ENCODE data around the gene ANO7.
A peak's percentile ranks its signal among the peaks of the same experiment; 100 is the strongest.

ANO7 gene

GRCh38 chr2:241188361-241189092, at the start of gene ANO7:
Gene ANO7, plus strand, starts transcription at chr2:241188677. Its CDS starts 1,387 bp downstream, at chr2:241190064.
- DNase-seq: no peak

- DNase-seq: no peak
These were observed 48.7 kb upstream of the ANO7 start for GRCh38 chr2:241139531-241140444.

- DNase-seq: no peak
These were observed 48.0 kb upstream of the ANO7 start for GRCh38 chr2:241140445-241140840.

GRCh38 chr2:241141214-241141770, 47.2 kb upstream of the ANO7 start:
- DNase-seq: no peak

GRCh38 chr2:241142063-241142462, 46.4 kb upstream of the ANO7 start:
- no peak for DNase-seq

- DNase-seq: no peak
These were observed 45.9 kb upstream of the ANO7 start for GRCh38 chr2:241142593-241142992.

GRCh38 chr2:241146286-241146685, 42.2 kb upstream of the ANO7 start:
- DNase-seq: no peak

- DNase-seq: no peak
These were observed 41.1 kb upstream of the ANO7 start for GRCh38 chr2:241147336-241147735.

GRCh38 chr2:241148239-241148638, 40.2 kb upstream of the ANO7 start:
- no peak for DNase-seq

GRCh38 chr2:241148891-241149674, 39.4 kb upstream of the ANO7 start, which contains the start of gene PASK:
Gene PASK, minus strand, starts transcription at chr2:241149472. Its CDS starts 6,440 bp downstream, at chr2:241143032.
- DNase-seq: peak; percentile 95

- no peak for DNase-seq
These were observed 38.9 kb upstream of the ANO7 start for GRCh38 chr2:241149675-241149924.

GRCh38 chr2:241149925-241150659, 38.4 kb upstream of the ANO7 start, which contains the start of gene PPP1R7:
Gene PPP1R7, plus strand, starts transcription at chr2:241150467. Its CDS starts 29 bp downstream, at chr2:241150496.
- DNase-seq: peak; percentile 96

GRCh38 chr2:241150660-241151530, 37.6 kb upstream of the ANO7 start:
- no peak for DNase-seq

- DNase-seq: no peak
These were observed 36.4 kb upstream of the ANO7 start for GRCh38 chr2:241151934-241152660.

- DNase-seq: no peak
These were observed 34.9 kb upstream of the ANO7 start for GRCh38 chr2:241153616-241154015.

GRCh38 chr2:241154915-241155314, 33.6 kb upstream of the ANO7 start:
- no peak for DNase-seq

GRCh38 chr2:241155936-241156335, 32.5 kb upstream of the ANO7 start:
- DNase-seq: no peak

- no peak for DNase-seq
These were observed 31.5 kb upstream of the ANO7 start for GRCh38 chr2:241156971-241157441.

GRCh38 chr2:241157841-241158545, 30.5 kb upstream of the ANO7 start:
- no peak for DNase-seq

GRCh38 chr2:241158546-241158900, 30.0 kb upstream of the ANO7 start:
- DNase-seq: no peak
